ENCODE measurements around the gene ZMYND10. TPM values are rescaled to one million over a fixed set of nuclear protein-coding genes. Genes with fewer than 3 reads are reported as not detected.
A peak's percentile ranks its signal among the peaks of the same experiment; 100 is the strongest.

Gene ZMYND10
- total RNA-seq, 2 donors from 2014 or later: 0.26 to 0.31 TPM

DNA sequence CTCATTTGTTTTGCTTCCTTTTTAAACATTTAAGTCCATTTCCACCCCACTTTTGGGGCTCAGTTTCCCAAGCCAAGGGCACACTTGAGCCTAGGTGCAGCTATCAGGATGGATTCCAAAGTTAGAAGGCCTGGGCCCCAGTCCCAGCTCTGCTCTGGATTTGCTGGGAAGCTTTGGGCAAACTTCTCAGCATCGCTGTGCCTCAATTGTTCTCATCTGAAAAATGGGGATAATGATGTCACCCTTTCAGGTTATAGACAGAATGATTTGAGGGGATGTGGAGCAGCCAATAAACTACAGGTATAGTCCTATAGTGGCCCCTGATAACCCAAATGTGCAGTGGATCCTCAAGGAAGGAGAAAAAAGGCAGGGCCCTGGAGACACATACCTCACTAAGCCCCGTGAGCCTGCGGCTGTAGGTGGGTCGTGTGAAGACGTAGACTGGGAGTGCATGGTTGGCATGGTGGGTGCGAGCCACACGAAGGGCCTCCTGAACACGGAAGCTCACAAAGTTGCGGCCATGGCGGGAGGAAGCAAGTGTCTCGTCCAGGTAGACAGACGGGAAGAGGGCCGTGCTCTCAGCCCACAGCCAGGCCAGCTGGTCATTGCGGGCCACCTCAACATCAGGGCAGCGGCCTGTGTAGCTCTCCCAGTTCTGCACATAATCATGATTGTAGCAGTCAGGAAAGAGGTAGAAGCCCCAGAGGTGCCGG, 26.2 kb downstream of the ZMYND10 start:
- H3K27me3 ChIP-seq: no peaks in the 10 kb centered on the region
- H3K4me3 ChIP-seq: peak overlapping the region; percentile 52 to 70
- peaks cover 26% of the 10 kb centered on the region for H3K36me3 ChIP-seq
- no peaks in the 10 kb centered on the region for H3K9me3 ChIP-seq
- H3K27ac ChIP-seq: peak overlapping the region; percentile 2 to 93
- peaks cover 0 to 70% of the 10 kb centered on the region in 2 donors for H3K4me1 ChIP-seq
- TF ChIP-seq, protein P1, sequence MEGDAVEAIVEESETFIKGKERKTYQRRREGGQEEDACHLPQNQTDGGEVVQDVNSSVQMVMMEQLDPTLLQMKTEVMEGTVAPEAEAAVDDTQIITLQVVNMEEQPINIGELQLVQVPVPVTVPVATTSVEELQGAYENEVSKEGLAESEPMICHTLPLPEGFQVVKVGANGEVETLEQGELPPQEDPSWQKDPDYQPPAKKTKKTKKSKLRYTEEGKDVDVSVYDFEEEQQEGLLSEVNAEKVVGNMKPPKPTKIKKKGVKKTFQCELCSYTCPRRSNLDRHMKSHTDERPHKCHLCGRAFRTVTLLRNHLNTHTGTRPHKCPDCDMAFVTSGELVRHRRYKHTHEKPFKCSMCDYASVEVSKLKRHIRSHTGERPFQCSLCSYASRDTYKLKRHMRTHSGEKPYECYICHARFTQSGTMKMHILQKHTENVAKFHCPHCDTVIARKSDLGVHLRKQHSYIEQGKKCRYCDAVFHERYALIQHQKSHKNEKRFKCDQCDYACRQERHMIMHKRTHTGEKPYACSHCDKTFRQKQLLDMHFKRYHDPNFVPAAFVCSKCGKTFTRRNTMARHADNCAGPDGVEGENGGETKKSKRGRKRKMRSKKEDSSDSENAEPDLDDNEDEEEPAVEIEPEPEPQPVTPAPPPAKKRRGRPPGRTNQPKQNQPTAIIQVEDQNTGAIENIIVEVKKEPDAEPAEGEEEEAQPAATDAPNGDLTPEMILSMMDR (IDR thresholded peaks at IDR 0.05): no peak
- DNase-seq (ENCODE audit: low spot score): no peak

DNA sequence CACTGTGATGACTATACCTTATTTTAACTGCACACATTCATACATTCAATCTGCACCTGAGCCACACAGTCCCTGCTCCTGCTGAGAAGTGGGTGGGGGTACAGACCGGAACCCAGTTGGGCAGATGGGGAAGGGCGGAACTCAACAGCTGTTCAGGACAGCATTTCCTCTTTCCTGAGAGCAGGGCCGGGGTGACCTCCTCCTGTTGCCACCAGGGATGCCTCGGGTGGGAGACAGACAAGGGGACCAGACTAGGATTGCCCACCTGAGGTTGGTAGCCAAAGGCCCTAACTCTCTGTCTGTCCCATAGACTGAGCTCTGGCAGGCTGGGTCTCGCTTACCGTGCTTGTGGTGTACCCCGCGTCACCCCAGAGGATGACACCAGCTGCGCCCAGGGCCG, 26.9 kb downstream of the ZMYND10 start:
- Histone ChIP-seq H3K4me3 (peak overlapping the region; percentile 10 to 70), H3K4me1 (peaks cover 0 to 63% of the 10 kb centered on the region in 2 donors), H3K27ac (peak overlapping the region; percentile 2 to 93), H3K9me3 (no peaks in the 10 kb centered on the region), H3K27me3 (no peaks in the 10 kb centered on the region), H3K36me3 (peaks cover 26% of the 10 kb centered on the region)
- TF ChIP-seq, protein P1 (IDR thresholded peaks at IDR 0.05): no peak
- DNase-seq (ENCODE audit: low spot score): no peak

DNA sequence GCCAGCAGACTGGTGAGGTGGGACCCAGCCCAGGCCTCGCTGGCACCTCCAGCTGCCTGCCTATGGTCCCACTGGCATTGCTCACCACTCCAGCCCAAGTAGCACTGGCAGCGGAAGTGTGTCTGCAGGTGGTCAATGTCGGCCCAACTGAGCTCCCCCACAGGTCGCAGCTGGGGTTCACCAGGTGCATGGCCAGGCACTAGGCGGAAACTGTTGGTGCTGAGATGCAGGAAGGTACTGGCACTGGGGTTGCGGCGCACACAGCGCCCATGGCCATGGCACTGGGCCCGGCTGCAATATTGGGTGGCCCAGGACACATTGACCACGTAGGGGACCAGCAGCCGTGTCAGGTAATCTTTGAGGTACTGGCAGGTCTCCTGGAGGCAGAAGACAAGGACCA, 27.4 kb downstream of the ZMYND10 start:
- Histone ChIP-seq H3K4me3 (peak overlapping the region; percentile 10 to 70), H3K27me3 (no peaks in the 10 kb centered on the region), H3K27ac (peak overlapping the region in 1 of 2 donors; percentile 93), H3K4me1 (peaks cover 0 to 58% of the 10 kb centered on the region in 2 donors), H3K36me3 (peaks cover 26% of the 10 kb centered on the region), H3K9me3 (no peaks in the 10 kb centered on the region)
- no peak for DNase-seq (ENCODE audit: low spot score)
- TF ChIP-seq, protein P1 (IDR thresholded peaks at IDR 0.05): no peak

DNA sequence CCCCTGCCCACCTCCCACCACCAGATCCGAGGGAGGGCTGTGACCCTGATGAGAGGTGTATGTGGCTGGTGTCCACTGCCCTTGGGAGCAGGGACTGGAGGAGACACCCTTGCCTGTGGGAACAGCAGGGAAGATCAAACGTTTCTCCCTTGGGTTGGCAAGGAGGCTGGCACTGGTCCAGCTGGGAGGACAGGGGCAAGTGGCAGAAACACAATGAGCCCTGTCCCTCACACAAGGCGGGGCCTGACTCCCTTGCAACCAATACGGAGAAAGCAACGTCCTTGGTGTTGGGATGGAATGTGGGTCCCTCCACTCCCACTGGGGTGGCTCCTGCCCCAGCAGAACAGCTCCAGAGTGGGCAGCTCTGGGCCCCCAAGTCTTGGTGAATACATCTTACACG, 28.2 kb downstream of the ZMYND10 start:
- Histone ChIP-seq H3K9me3 (no peaks in the 10 kb centered on the region), H3K27me3 (no peaks in the 10 kb centered on the region), H3K4me3 (no peak overlapping the region), H3K4me1 (peaks cover 0 to 50% of the 10 kb centered on the region in 2 donors), H3K36me3 (peaks cover 26% of the 10 kb centered on the region), H3K27ac (peak overlapping the region in 1 of 2 donors; percentile 93)
- TF ChIP-seq, protein P1 (IDR thresholded peaks at IDR 0.05): no peak
- no peak for DNase-seq (ENCODE audit: low spot score)

DNA sequence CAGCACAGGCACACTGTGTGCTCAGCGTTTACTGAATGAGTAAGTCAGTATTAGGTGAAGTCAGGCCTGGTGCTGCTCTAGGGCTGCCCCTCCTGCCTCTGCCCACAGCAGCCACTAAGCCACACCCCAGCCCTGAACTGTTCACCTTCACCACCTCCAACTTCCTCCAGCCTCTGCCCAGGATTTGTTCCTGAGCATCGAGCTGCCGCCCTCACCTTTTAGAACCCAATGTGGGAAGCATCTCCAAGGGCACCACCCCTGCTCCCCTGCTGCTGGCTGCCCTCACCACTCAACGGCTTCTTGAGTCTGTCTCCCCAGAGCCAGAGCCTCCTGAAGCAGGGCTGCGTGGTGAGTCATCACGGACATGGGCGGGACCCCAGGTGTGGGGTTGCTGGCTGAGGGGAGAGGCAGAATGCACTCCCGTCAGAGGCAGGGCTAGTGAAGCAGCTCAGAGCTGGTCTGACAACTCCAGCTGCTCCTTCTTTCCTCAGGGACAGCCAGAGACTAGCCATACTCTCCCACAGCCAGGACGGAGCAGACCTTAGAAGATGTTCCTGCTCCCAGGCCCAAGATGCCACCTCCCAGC, 28.8 kb downstream of the ZMYND10 start:
- Histone ChIP-seq H3K9me3 (no peaks in the 10 kb centered on the region), H3K36me3 (peaks cover 26% of the 10 kb centered on the region), H3K4me3 (no peak overlapping the region), H3K4me1 (peaks cover 0 to 44% of the 10 kb centered on the region in 2 donors), H3K27ac (peak overlapping the region in 1 of 2 donors; percentile 93), H3K27me3 (no peaks in the 10 kb centered on the region)
- no peak for DNase-seq (ENCODE audit: low spot score)
- TF ChIP-seq, protein P1 (IDR thresholded peaks at IDR 0.05): no peak
